Stomach (tissue), 4 donors: ENCODE data around the gene ACTL8.

ENCODE experiments used
- POLR2A ChIP-seq, 4 donors: fragments of 450-650 bp; IDR thresholded peaks; one replicate each; pipeline ENCODE4 v1.6.1; 2016; ENCODE audit warnings: antibody characterized with exemption in 4 of 4, control low read depth in 2 of 4, mild to moderate bottlenecking in 1 of 4, moderate library complexity in 1 of 4
- POLR2AphosphoS5 ChIP-seq, 3 donors: sonication (generic); formaldehyde crosslinking; IDR thresholded peaks; one replicate each; pipeline ENCODE4 v1.6.1; 2016; ENCODE audit warnings: antibody characterized with exemption in 3 of 3
- TF ChIP-seq, protein P1 (sequence below), 7 experiments: fragments of 450-650 bp in 4 of 7; fragments of 200-600 bp in 3 of 7; sonication (generic) in 3 of 7; IDR thresholded peaks; one replicate each; pipeline ENCODE4 v1.5.1; 2016 to 2019; ENCODE audit warnings: antibody characterized with exemption in 7 of 7, control low read depth in 2 of 7, mild to moderate bottlenecking in 1 of 7

DNA sequence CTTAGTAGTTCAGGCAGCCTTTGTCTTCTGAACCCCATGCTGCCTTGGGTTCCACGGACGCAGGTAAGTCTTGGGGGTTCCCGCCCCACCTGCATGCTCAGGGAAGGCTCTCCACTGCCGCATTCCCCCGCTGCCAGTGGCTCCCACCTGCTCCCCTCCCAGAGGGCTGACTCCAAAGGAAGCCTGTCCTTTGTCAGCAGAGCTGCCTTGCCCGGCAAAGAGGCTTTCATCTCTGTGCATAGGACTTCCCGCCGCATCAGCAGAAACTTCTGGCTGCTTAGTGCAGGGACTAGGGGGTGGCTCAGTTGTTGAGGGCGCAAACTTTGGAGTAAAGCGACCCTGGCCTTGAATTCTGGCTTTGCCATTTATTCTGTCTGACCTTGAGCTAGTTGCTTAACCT, 25.2 kb upstream of the ACTL8 start:
- TF ChIP-seq, protein P1, sequence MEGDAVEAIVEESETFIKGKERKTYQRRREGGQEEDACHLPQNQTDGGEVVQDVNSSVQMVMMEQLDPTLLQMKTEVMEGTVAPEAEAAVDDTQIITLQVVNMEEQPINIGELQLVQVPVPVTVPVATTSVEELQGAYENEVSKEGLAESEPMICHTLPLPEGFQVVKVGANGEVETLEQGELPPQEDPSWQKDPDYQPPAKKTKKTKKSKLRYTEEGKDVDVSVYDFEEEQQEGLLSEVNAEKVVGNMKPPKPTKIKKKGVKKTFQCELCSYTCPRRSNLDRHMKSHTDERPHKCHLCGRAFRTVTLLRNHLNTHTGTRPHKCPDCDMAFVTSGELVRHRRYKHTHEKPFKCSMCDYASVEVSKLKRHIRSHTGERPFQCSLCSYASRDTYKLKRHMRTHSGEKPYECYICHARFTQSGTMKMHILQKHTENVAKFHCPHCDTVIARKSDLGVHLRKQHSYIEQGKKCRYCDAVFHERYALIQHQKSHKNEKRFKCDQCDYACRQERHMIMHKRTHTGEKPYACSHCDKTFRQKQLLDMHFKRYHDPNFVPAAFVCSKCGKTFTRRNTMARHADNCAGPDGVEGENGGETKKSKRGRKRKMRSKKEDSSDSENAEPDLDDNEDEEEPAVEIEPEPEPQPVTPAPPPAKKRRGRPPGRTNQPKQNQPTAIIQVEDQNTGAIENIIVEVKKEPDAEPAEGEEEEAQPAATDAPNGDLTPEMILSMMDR (IDR thresholded peaks at IDR 0.05), result no peak
- no peak for TF ChIP-seq POLR2AphosphoS5 (IDR thresholded peaks at IDR 0.05)
- TF ChIP-seq POLR2A (IDR thresholded peaks at IDR 0.05), result no peak
